Aorta (tissue), 5 donors: Measurements from ENCODE around the gene TAB3. TPM values are rescaled to one million over a fixed set of nuclear protein-coding genes. Genes with fewer than 3 reads are reported as not detected.

ENCODE experiments used
- ATAC-seq: fragments of 200-7000 bp; cut with Tn5 transposase; one replicate; pipeline ENCODE4 v1.9.1; 2022; ENCODE audit warnings: moderate library complexity; ENCODE audit not compliant: low FRiP score
- DNase-seq, 2 donors: peaks; one replicate each; pipeline ENCODE4 v3.0.0-alpha.2; 2020
- H3K27ac ChIP-seq, 2 donors: one replicate each; pipeline ENCODE4 v1.5.1; 2013; ENCODE audit warnings: low read length in 2 of 2, mild to moderate bottlenecking in 2 of 2, moderate library complexity in 2 of 2, control low read depth in 1 of 2, inconsistent platforms in 1 of 2, low read depth in 1 of 2
- H3K27me3 ChIP-seq, 2 donors: one replicate each; pipeline ENCODE4 v1.6.1; 2013; ENCODE audit warnings: control low read depth in 1 of 2, low read length in 1 of 2, mild to moderate bottlenecking in 1 of 2, moderate library complexity in 1 of 2; ENCODE audit not compliant: insufficient read depth in 2 of 2, control insufficient read depth in 1 of 2
- H3K36me3 ChIP-seq, 2 donors: one replicate each; pipeline ENCODE4 v1.6.1; 2013; ENCODE audit warnings: control low read depth in 1 of 2, low read length in 1 of 2, mild to moderate bottlenecking in 1 of 2; ENCODE audit not compliant: insufficient read depth in 2 of 2, control insufficient read depth in 1 of 2
- H3K4me1 ChIP-seq, 2 donors: one replicate each; pipeline ENCODE4 v1.6.1; 2013; ENCODE audit warnings: low read length in 2 of 2, control low read depth in 1 of 2, mild to moderate bottlenecking in 1 of 2, moderate library complexity in 1 of 2; ENCODE audit not compliant: insufficient read depth in 2 of 2, control insufficient read depth in 1 of 2
- H3K4me3 ChIP-seq, 2 donors: one replicate each; pipeline ENCODE4 v1.5.1; 2013; ENCODE audit warnings: low read length in 2 of 2, control low read depth in 1 of 2, mild to moderate bottlenecking in 1 of 2
- H3K9me3 ChIP-seq: one replicate; pipeline ENCODE4 v1.6.1; 2013; ENCODE audit warnings: mild to moderate bottlenecking, low read length; ENCODE audit not compliant: control insufficient read depth
- WGBS, 2 donors: extraction: QIAGEN DNeasy Blood & Tissue Kit; methylation state at CpG; one replicate each; pipeline ENCODE4 v1.1.7; 2013; 5-methylcytosine and 5-hydroxymethylcytosine counted together
- intact Hi-C, 2 donors: fragments of 100-400 bp; cut with DNase I; formaldehyde crosslinking; loops; one replicate each; pipeline versions ENCODE4 v1.14.2 to v1.15.0; 2022
- polyA plus RNA-seq, 2 donors: library from polyadenylated mRNA; stranded (reverse); fragments of 200-250 nt; gene quantifications; one replicate each; pipeline ENCODE4 v1.2.3, GENCODE V29; 2013
- total RNA-seq, 2 donors: library from RNA; stranded (reverse); fragmentation: NEBNext Ultra II Directional; extraction: Animal tissue kit (Norgen Biotek cat#: 25700); gene quantifications; one replicate each; pipeline ENCODE4 v1.2.1, GENCODE V29; 2021
- donor health status: healthy with polysubstance abuse.
- donor health status: Bipolar disorder and iron deficiency.
- donor health status: DM: no; HTN: no; CAD: no.
- donor health status: DM: no; HTN: no; CAD: no.
- donor health status: DM: yes; HTN: yes; CAD: no.

The TAB3 gene
- total and polyA plus RNA-seq, 4 donors = 4.5 to 18.0 (median 12.2) TPM

DNA sequence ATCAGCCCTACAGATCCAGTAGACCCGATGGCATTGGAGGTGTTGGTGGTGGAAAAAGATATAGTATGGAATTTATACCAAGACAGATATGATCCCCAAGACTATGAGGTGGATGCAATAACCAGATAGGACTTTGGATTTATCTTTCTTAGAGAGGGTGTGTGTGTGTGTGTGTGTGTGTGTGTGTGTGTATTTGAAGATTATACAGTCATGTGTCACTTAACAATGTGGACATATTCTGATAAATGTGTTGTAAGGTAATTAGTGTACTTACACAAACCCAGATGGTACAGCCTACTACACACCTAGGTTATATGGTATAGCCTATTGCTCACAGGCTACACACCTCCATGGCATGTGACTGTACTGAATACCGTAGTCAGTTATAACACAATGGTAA lies 24.4 kb upstream of the TAB3 start:
- Histone ChIP-seq H3K4me1 (no peaks in the 10 kb centered on the region), H3K9me3 (no peaks in the 10 kb centered on the region), H3K27ac (no peak overlapping the region), H3K4me3 (no peak overlapping the region), H3K36me3 (no peaks in the 10 kb centered on the region), H3K27me3 (no peaks in the 10 kb centered on the region)
- no peak for ATAC-seq
- intact Hi-C loops = no loop called here
- WGBS, 2 donors = 89 to 93% methylated on average over 2 of the region's 2 CpGs
- DNase-seq = no peak

DNA sequence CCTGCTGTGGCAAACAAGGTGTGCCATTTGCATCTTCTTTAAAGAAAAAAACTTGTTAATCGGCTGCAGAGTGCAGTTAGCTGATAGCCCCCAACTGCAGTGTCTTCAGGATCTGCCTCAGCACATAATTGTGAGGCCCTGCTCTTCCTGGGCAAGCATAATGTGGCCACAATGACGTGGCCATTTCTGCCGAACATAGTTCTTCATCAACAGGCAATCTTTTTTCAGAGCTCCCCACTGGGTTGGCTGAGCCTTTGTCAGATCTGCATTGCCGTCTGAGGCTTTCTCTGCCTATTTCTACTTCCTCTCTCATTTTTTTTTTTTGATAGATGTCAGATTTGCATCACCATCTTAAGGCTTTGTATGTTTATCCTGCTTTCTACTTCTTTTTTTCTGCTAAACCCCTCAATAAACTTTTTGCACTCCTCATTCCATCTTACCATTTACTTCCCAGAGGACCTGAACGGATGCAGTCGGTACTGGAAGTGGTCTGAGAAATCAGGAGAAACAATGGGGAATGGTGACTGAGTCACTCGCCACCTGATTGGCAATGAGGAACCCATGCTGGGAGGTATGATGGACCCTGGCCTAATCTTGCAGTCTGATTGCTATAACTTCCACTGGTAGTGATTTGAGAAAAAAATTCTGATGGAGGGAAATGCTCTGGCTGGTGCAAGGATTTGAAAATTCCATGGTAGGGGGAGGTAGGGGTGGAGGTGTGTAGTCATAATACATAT lies 21.2 kb upstream of the TAB3 start:
- ATAC-seq = no peak
- DNase-seq = no peak
- Histone ChIP-seq H3K4me3 (no peak overlapping the region), H3K36me3 (no peaks in the 10 kb centered on the region), H3K27me3 (no peaks in the 10 kb centered on the region), H3K9me3 (no peaks in the 10 kb centered on the region), H3K27ac (no peak overlapping the region), H3K4me1 (no peaks in the 10 kb centered on the region)
- intact Hi-C loops = no loop called here
- 59 to 61% methylated on average over 7 of the region's 7 CpGs for WGBS, 2 donors

DNA sequence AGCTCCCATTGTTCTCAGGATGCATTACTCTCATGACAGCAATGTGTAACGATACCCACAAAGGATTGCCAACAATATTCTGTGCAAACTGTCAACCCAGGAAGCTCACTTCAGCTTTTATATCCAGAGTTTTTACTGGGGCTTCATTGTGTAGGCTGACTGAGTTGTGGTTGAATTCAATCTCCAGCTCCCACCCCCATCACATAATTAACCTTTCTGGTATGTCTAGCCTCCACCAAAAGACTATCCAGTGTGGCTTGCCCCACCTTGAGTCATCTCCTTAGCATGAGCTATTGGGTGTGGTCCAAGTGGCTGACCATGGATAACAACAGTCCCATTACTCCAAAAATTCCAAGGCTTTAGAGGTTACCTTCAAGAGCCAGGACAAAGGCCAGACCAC lies 17.7 kb upstream of the TAB3 start:
- no peaks in the 10 kb centered on the region for H3K9me3 ChIP-seq
- intact Hi-C loops = no loop called here
- no peak for DNase-seq
- no peak overlapping the region for H3K4me3 ChIP-seq
- no peaks in the 10 kb centered on the region for H3K36me3 ChIP-seq
- ATAC-seq = no peak
- no peaks in the 10 kb centered on the region for H3K4me1 ChIP-seq
- no peak overlapping the region for H3K27ac ChIP-seq
- whole genome bisulfite sequencing, 2 donors = 59 to 91% methylated on average over 1 of the region's 1 CpG
- no peaks in the 10 kb centered on the region for H3K27me3 ChIP-seq

DNA sequence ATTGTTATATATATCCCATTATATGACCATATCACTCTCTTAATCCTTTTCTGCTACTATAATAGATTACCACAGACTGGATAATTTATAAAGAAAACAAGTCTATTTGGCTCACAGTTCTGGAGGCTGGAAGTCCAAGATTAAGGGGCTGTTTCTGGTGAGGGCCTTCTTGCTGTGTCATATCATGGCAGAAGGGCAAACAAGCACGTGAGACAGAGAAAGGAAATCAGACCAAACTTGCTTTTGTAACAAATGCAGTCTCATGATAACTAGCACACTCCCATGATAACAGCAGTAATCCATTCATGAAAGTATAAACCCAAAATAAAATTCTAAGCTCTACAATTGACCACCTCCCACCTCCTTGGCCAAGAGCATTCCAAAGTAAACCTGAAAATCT lies 16.3 kb upstream of the TAB3 start:
- Histone ChIP-seq H3K36me3 (no peaks in the 10 kb centered on the region), H3K4me3 (no peak overlapping the region), H3K9me3 (no peaks in the 10 kb centered on the region), H3K27ac (no peak overlapping the region), H3K27me3 (no peaks in the 10 kb centered on the region), H3K4me1 (no peaks in the 10 kb centered on the region)
- WGBS, 2 donors = 37 to 46% methylated on average over 1 of the region's 1 CpG
- intact Hi-C loops = no loop called here
- no peak for DNase-seq
- no peak for ATAC-seq

DNA sequence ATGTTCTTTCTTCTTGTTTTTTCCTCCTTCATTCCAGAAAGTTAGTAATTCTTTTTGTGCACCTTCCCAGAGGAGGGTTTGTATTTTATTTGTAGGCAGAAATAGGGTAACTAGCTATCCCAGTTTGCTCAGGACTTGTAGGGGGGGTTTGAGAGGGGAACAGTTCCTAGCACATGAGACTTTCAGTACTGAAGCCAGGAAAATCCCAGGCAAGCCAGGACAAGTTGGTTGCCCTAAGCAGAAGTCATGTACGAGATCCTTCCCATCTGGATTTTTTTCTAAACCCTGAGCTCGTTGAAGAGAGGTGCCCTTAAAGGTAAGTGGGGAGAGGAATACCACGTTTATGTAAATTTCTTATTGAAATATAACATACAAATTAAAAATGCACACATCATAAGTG lies 15.6 kb upstream of the TAB3 start:
- intact Hi-C loops = no loop called here

DNA sequence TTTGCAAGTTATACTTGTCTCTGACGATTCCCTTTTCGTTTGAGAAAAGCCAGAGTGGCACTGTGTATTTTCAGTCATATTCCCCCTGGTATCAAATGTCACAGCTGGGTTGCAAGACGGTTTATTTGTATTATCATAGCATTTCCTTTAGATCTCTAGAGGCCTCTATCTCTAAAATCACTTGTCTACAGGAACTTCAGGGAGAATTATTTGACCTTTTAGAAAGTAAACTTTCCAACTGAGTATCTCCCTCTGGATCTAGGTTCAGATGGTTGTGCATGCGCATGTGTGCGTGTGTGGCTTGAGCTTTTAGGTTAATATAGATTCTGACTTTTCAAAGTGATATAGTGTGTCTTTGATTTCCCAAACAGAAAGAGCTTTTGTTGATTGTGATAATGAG lies 15.1 kb upstream of the TAB3 start:
- intact Hi-C loops = no loop called here
- Histone ChIP-seq H3K36me3 (no peaks in the 10 kb centered on the region), H3K4me1 (no peaks in the 10 kb centered on the region), H3K27ac (no peak overlapping the region), H3K9me3 (no peaks in the 10 kb centered on the region), H3K27me3 (no peaks in the 10 kb centered on the region), H3K4me3 (no peak overlapping the region)
- WGBS, 2 donors = 29 to 30% methylated on average over 5 of the region's 5 CpGs
- ATAC-seq (no peak), DNase-seq (no peak)

More for the DNA sequence above, 15.6 kb upstream of the TAB3 start:
- DNase-seq (no peak), ATAC-seq (no peak)
- Histone ChIP-seq H3K4me1 (no peaks in the 10 kb centered on the region), H3K4me3 (no peak overlapping the region), H3K9me3 (no peaks in the 10 kb centered on the region), H3K27ac (no peak overlapping the region), H3K36me3 (no peaks in the 10 kb centered on the region), H3K27me3 (no peaks in the 10 kb centered on the region)
- WGBS, 2 donors = 37 to 47% methylated on average over 3 of the region's 3 CpGs

DNA sequence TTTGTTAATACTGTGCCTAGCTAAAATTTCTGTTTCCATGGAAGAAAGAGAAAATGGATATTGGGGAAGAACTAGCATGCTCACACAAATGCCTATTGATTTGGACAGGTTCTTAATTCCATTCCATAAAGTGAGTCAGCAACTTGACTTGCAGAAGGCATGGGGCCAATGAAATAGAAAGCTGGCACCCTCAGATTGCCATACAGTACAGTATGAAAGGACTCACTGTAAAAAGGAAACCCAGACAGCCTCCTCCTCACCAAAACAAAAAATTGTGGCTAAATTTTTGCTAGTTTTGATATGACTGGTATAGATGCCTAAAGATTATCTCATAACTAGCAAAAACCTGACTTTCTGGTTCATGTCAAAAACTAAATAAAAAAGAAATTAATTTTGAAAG lies 11.2 kb upstream of the TAB3 start:
- Histone ChIP-seq H3K27ac (no peak overlapping the region), H3K9me3 (no peaks in the 10 kb centered on the region), H3K4me3 (no peak overlapping the region), H3K27me3 (no peaks in the 10 kb centered on the region), H3K36me3 (no peaks in the 10 kb centered on the region), H3K4me1 (no peaks in the 10 kb centered on the region)
- DNase-seq (no peak), ATAC-seq (no peak)
- intact Hi-C loops = no loop called here

DNA sequence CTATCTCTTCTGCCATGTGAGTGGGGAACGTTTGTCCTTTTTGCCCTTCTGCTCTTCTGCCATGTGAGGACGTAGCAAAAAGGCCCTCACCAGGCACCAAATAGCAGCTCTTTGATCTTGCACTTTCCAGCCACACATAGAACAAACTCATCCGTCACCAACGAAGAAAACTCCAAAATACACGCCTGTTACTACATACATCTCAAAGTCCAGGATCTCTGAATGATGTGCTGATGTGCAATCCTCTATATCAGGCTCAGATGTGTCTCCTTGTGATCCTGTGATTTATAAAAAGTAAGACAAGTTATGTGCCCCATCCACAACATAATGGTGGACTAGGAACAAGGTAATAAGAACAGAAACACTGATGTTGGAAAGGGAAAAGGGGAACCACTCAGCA lies 9.8 kb upstream of the TAB3 start:
- Histone ChIP-seq H3K36me3 (no peaks in the 10 kb centered on the region), H3K4me1 (no peaks in the 10 kb centered on the region), H3K4me3 (no peak overlapping the region), H3K9me3 (no peaks in the 10 kb centered on the region), H3K27ac (no peak overlapping the region), H3K27me3 (no peaks in the 10 kb centered on the region)
- 48 to 65% methylated on average over 5 of the region's 5 CpGs for WGBS, 2 donors
- intact Hi-C loops = no loop called here
- no peak for DNase-seq
- ATAC-seq = no peak

DNA sequence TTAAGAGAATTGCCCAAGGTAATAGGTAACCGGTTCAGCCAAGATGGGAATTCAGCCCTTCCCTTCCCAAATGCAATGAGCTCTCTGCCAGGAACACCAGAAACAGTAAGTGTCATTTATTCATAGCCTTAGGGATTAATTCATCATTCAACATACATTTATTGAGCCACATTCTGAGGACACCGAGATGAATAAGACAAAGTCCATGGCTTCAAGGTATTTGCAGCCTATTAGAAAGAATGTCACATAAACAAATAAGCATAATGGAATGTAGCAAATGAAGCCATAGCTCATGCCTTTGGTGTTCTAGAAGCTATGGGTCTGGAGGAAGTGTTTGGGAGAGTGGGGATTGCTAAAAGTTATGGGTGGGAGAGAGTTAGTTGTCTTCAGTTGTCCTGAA lies 6.3 kb upstream of the TAB3 start:
- 52 to 81% methylated on average over 2 of the region's 2 CpGs for WGBS, 2 donors
- Histone ChIP-seq H3K4me1 (no peaks in the 10 kb centered on the region), H3K27ac (no peak overlapping the region), H3K4me3 (no peak overlapping the region), H3K9me3 (no peaks in the 10 kb centered on the region), H3K27me3 (no peaks in the 10 kb centered on the region), H3K36me3 (no peaks in the 10 kb centered on the region)
- intact Hi-C loops = no loop called here
- no peak for DNase-seq
- ATAC-seq = no peak
